Measurements from ENCODE around the gene C15orf39.
"Not testable (repeated sequence)": the region's sequence is repeated elsewhere in the genome, so short reads cannot be mapped to it uniquely, and the experiment has no call there.

Gene C15orf39

DNA sequence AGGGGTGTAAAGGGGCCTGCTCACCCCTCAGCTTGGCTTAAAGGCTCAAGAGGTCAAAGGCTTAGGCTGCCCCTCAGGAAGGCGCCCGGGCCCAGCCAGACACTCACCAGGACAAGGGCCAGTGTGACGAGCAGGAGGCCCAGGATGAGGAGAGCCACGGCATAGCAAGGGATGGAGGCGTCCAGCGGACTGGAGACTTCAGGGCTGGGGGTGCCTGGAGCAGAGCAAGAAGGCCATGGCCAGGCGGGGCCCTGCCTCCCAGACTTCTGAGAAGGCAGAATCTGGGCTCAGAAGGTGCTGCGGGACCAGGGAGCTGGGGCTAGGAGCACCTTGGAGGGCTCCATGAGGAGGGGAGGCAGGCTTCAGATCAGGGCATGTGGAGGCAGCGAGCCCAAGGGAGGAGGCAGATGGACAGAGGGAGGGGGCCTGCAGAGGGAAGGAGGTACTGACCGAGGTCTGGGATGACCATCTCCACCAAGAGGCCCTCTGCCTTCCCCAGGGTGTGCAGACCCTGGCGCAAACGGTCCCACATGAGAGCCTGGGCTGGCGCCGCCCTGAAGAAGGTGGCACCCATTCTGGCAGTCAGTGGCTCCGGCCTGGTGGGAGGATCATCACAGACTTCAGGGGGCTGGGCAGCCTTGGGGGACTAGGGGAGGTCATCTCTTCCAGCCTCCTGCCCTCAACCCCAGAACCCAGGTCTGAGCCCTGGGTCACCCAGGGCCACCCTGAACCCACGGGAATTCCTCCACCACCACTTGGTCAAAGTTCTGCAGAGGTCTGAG is 24.5 kb downstream of the C15orf39 start:
- DNase-seq (ENCODE audit: extremely low spot score, insufficient read length, low read depth), result no peak
- no peak for FAIRE-seq

- FAIRE-seq; DNase-seq (ENCODE audit: extremely low spot score, insufficient read length, low read depth): not testable (repeated sequence)
Observed at GRCh38 chr15:75227112-75227511, 25.4 kb downstream of the C15orf39 start.

- no peak for DNase-seq (ENCODE audit: extremely low spot score, insufficient read length, low read depth)
- no peak for FAIRE-seq
Observed at GRCh38 chr15:75227663-75228280, 26.1 kb downstream of the C15orf39 start.

DNA sequence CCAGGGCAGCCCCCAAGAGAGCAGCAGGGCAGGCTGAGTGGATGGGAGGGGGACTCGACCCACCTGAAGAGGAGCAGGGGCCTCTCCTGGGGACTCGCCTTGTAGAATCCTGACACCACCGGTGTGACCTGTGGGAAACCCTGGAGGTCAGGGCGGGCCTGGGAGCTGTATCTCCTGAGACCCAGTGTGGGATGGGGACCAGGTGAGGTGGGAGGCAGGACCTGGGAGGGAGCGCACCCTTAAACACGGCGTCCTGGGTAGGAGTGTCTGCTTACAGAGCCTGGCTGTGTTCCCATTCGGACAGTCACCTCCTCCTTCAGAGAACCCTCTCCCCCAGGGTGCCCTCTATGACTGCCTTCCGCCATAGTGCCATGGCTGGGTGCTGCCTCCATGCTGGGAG is 27.1 kb downstream of the C15orf39 start:
- no peak for FAIRE-seq
- DNase-seq (ENCODE audit: extremely low spot score, insufficient read length, low read depth), result no peak

DNA sequence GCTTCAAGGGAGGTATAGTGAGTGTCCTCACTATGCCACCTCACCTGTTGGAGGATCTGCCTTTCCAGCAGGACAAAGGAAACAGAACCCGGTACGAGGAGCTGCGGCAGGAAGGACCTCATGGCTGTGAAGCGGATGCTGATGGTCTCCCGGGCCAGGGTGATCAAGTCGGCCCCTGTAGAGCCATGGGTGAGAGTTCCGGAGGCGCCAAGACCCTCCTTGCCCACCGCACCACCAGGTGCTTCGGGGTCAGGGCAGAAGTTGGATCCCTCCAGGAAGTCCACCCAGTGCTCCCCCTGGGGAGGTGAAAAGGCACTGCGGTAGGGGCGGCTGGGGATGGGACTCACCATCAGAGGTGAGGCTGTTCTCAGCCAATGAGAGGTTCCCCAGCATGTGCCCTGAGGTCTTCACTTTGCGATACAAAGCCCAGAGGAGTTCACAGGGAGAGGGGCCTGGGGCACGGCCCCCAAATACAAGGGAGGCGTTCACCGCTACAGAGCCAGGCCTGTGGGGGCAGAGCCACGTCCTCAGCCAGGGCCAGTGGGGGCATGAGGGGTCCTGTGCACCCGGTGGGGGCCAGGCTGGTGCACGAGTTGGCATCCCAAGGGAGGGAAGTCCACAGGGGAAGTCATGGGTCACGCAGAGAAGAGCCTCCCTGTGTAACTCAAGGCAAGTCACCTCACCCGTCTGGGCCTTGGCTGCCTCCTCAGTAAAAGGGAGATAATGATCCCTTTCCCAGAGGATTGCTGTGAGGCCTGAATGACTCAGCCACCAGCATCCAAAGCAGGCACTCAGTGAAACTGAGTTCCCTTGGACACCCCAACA is 27.7 kb downstream of the C15orf39 start:
- FAIRE-seq (no peak), DNase-seq (ENCODE audit: extremely low spot score, insufficient read length, low read depth) (no peak)

- DNase-seq (ENCODE audit: extremely low spot score, insufficient read length, low read depth) (no peak), FAIRE-seq (no peak)
Observed at GRCh38 chr15:75230016-75230343, 28.3 kb downstream of the C15orf39 start.

DNA sequence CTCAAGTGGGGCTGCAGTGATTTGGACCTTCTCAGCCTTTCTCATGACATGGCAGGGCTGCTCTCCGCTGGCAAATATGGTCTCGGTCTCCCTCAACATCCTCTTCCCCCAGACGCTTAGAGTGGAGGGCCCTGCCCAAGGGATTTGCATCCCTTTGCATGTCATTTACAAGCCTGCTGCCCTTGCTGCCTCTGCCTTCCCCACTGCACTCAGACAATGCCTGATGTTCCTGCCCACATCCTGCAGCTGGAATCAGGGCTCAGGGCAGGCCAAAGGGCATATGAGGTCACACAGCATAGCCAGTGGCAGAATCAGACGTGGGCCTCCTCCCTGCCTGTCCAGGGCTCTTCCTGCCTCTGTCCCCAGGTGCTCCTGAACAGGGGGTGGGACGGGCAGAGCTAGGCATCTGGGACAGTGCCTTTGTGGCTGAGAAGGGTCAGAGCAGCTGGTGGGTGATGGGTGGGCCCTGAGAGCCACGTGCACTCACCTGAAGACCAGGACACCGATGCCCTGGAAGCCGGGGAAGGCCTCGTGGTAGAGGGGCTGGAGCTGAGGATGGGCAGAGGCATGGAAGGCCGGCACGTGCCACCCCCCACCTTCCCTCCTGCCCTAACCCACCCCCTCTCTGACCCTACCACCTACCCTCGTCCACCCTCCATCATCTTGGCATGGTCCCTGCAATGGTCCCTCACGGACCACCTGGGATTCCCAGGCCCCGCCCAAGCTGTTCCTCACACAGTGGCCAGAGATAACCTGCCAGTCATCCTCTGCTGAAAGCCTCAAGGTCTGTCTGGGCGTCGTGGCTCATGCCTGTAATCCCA is 29.1 kb downstream of the C15orf39 start:
- FAIRE-seq (no peak), DNase-seq (ENCODE audit: extremely low spot score, insufficient read length, low read depth) (no peak)

GRCh38 chr15:75231836-75232235 is 30.2 kb downstream of the C15orf39 start:
- no peak for DNase-seq (ENCODE audit: extremely low spot score, insufficient read length, low read depth)
- FAIRE-seq, result no peak

GRCh38 chr15:75232252-75232813 is 30.7 kb downstream of the C15orf39 start:
- no peak for FAIRE-seq
- no peak for DNase-seq (ENCODE audit: extremely low spot score, insufficient read length, low read depth)

- no peak for FAIRE-seq
- no peak for DNase-seq (ENCODE audit: extremely low spot score, insufficient read length, low read depth)
Observed at GRCh38 chr15:75232826-75233503, 31.3 kb downstream of the C15orf39 start.

- DNase-seq (ENCODE audit: extremely low spot score, insufficient read length, low read depth), result no peak
- no peak for FAIRE-seq
Observed at GRCh38 chr15:75233504-75234190, 32.0 kb downstream of the C15orf39 start.

DNA sequence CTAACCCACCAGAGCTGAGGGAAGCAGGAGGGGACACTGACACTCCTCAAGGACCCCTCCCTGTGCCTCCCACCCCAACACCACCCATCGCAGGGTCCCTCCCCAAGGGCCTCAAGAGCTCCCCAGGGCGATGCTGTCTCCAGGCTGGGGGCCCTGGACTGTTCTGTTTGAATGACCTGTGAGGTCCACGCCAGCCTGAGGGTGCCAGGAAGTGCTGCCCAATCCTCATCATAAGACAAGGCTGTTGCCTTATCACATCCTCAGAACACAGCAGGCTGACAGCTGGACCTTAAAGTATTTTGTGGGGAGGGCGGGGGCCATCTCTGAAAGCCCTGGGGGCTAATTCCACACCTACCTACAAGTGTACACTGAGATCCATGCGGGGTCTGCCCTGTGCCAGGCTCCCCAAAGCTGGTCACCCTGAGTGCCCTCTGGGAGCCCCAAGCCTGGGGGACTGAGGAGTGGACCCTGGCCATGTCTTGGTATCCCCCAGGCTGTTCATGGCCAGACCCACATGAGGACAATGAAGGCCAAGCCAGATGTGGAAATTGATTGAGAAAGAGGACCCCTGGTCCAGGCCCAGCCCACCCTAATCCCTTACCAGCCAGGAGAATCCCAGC is 32.6 kb downstream of the C15orf39 start:
- FAIRE-seq (no peak), DNase-seq (ENCODE audit: extremely low spot score, insufficient read length, low read depth) (no peak)

GRCh38 chr15:75235051-75235673 is 33.5 kb downstream of the C15orf39 start:
- FAIRE-seq (no peak), DNase-seq (ENCODE audit: extremely low spot score, insufficient read length, low read depth) (no peak)

GRCh38 chr15:75235760-75236729 is 34.4 kb downstream of the C15orf39 start:
- DNase-seq (ENCODE audit: extremely low spot score, insufficient read length, low read depth), result no peak
- no peak for FAIRE-seq

DNA sequence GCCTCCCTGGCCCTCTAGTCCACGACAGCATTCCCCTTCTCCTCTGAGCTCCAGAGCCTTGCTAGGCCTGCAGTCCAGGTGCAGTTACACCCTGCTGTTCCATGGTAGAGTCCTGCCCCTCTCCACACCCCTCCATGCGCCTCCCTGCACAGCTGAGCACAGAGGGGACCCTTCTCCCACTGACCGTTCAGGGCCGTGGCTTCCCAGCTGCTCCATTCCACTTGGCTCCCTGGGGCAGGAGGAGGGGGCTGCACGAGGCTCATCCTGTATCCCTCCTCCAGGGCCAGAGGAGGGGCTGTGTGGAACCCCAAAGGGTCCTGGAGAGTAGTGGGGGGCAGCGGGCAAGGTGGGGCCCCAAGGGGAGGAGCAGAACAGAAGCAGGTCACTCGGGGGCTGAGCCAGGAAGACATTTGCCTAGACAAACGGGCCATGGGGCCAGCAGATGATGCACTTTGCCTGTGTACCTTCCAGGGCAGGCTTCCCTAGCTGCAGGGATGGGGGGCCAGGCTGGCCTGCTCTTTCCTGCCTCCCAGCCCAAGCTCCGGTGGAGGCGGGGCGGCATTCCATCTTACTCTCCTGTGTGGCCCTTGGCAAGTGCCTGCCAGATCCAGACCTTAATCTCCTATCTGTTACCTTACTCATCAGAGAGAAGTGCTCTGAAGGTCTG is 35.8 kb downstream of the C15orf39 start:
- DNase-seq (ENCODE audit: extremely low spot score, insufficient read length, low read depth) (no peak), FAIRE-seq (no peak)

GRCh38 chr15:75238150-75238549 is 36.5 kb downstream of the C15orf39 start:
- DNase-seq (ENCODE audit: extremely low spot score, insufficient read length, low read depth) (no peak), FAIRE-seq (no peak)
